Effector CD4-positive, alpha-beta T cell (primary cell): ENCODE data around the gene ERC2.
"Not testable (repeated sequence)": the region's sequence is repeated elsewhere in the genome, so short reads cannot be mapped to it uniquely, and the experiment has no call there.

Experiments
- DNase-seq: peaks from one replicate; pipeline ENCODE4 v3.0.0-alpha.2; 2020

ERC2 gene

DNA sequence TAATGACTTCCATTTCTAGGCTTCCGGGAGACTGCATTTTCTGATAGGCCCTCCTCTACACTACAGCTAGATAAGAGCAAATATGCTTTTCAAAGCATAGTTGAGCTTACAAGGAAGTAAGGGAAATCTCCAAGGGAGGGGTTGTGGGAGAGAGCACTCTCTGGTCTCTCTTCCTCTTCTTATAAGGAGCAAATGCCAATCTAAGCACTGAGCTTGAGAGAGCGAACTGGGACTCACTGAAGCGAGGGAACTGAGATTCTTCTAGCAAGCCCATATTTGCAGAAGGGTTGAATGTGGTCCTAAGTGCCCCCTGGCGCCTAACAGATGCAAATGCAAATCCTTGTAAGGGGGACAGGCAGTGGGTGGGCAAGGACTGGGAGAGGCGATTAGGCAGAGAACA is 164.8 kb downstream of the ERC2 start:
- DNase-seq = no peak

GRCh38 chr3:56302417-56302816 is 165.8 kb downstream of the ERC2 start:
- DNase-seq = no peak

DNA sequence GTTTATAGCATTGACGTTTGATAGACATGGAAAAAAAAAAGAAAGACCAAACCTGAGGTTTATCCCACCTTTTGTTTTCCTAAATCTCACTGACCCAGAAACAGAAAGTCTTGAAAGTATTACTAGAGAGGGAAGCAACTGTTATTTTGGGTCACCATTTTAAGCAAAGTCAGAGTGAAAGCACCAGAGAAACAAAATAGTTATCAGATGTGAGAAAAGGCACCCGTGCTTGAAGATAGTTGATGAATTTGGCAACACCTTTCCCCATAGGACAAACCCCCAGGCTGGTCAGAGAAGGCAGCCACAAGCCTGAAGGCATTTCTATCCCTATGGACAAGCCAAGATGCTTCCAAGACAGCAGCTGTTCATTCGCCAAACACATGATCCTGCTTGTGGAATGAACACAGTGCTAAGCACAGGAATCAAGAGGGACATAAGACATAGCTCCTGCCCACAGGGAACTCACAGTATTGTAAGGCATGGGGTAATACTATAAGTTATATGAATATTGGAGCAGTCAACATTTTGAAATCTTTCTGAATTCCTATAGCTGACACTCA is 170.9 kb downstream of the ERC2 start:
- no peak for DNase-seq

GRCh38 chr3:56296361-56296760 is 171.9 kb downstream of the ERC2 start:
- DNase-seq = no peak

- no peak for DNase-seq
Observed at GRCh38 chr3:56295161-56295560, 173.1 kb downstream of the ERC2 start.

DNA sequence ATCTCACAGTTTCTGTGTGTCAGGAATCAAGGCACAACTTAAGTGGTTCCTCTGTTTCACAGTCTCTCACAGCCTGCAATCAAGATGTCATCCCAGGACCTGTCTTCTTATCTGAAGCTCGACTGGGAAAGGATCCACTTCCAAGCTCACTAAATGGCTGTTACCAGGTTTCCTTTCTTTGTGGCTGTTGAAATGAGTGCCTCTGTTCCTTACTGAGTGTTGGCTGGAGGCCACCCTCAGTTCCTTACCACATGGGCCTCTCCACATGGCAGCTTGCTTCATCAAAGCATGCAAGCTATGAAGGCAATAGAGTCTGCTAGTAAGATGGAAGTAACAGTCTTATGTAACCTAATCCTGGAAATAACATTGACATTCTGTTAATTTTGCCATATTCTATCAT is 174.0 kb downstream of the ERC2 start:
- no peak for DNase-seq

DNA sequence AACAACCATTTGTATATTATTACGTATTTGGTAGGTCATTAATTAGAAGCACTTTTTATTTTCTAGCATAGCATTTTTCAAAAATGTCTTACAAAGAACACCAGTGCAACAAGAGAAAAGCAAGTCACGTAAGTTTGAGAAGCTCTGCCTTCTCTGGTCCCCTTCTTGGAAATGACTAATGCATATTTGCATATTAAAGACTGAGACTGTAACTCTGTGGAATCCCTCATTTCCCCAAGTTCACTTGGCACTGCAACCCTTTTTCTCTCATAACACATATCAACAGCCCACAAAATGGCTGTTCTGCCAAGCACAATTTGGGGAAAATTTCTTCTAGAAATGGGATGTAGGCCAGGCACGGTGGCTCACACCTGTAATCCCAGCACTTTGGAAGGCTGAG is 176.3 kb downstream of the ERC2 start:
- DNase-seq = no peak

DNA sequence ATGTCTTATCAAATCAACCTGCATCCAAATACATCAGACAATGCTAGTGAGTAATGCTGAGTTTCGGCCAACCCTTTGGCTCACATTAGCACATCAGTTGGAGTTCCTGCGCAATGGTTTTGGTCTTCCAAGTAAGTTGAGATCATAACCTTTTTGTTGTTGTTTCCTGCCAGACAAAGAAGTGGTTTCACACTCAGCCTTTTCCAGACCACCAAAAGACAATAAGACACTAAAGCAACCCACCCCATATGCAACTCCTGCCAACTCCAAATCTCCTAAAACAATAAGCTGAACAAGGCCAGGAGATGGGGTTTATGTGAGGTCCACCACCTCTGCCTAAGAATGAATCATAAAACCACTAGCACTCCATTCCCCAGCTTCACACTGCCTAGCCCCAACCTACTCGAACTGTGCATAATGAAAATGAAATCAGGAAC is 177.0 kb downstream of the ERC2 start:
- DNase-seq = no peak

GRCh38 chr3:56290374-56290773 is 177.9 kb downstream of the ERC2 start:
- no peak for DNase-seq

GRCh38 chr3:56288258-56288657 is 180.0 kb downstream of the ERC2 start:
- DNase-seq = no peak

DNA sequence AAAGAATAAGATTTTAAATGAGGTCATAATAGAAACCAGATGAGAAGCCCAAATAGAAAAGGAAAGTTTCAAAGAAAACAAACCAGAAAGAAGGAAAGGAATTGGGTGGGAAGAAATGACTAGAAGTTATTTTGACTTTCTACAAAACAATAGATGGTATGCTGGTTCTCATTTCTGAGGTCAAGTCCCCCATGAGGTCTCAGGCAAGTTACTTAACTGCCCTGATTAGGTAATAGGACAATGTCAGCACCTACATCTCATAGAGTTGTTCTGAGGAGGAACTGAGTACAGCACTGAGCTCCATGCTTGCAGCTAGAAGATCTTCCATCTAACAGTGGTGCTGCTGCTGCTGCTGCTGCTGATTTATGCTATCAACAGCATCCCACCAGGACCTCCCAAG is 185.9 kb downstream of the ERC2 start:
- DNase-seq = no peak

DNA sequence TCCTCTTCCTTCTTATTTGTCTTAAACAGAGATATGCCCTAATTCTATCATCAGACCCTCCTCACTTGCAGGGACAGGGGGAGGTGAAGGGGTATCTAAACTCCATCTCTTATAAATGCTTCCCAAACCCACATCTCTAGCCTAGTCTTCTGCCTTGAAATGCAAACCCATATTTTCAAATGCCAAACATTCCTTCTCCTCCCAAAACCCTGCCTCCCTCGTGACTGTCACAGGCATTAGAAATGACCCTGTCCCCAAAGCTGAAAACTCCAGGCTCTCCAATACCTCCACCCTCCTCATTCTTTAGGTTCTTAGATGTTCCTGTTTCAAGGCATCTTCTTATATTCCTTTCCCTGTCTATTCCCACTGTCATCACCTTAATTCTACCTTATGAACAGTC is 191.0 kb downstream of the ERC2 start:
- DNase-seq = no peak

DNA sequence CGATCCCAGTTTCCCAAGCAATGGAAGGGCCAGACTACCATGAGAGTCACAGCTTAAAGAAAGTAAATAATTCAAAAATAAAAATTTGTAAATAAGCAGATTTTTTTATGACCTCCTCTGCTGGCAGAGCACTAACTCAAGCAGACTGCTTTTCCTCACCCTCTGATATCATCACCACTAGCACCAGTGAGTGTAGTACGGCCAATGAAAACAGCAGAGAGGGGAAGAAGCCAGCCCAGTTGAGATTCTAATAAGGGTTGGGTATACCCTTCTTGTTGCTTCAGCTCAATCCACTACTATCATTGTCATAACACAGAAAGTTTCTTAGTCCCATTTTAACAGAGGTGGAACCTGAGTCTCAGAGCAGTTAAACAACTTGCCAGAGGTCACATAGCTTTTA is 193.1 kb downstream of the ERC2 start:
- no peak for DNase-seq

DNA sequence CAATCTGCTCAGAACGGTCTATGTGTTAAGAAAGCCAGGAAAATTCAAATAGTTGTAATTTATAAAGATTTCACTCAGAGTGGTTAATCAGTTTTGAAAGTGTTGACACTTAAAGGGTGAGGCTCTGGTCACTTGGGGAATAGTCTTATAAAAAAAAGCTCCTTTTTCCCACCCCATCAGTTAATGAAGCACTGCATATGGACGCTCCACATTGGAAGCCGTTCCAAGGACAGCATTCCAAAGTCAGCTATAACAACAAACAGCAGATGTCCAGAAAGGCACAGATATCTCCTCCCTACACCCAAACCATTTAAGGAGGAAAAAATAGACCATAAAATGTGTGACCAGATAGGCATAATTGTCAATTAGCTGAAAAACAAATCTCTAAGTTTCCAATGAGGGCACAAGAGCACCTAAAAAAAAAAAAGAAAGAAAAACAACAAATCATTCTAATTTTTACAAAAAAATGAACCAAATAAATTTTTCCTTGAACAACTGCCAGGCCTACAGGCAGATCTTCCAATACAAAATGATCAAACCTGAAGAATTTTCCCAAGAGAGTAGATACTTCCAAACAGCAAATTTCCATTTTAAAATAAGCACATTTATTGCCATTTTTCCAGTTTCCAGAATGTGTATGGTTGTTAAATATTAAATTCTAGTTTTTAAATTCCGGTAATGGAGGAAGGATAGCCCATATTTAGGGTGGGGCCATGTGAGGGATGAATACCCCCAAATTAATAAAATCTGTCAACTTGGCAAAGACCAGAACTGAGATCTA is 198.3 kb downstream of the ERC2 start:
- DNase-seq = no peak

DNA sequence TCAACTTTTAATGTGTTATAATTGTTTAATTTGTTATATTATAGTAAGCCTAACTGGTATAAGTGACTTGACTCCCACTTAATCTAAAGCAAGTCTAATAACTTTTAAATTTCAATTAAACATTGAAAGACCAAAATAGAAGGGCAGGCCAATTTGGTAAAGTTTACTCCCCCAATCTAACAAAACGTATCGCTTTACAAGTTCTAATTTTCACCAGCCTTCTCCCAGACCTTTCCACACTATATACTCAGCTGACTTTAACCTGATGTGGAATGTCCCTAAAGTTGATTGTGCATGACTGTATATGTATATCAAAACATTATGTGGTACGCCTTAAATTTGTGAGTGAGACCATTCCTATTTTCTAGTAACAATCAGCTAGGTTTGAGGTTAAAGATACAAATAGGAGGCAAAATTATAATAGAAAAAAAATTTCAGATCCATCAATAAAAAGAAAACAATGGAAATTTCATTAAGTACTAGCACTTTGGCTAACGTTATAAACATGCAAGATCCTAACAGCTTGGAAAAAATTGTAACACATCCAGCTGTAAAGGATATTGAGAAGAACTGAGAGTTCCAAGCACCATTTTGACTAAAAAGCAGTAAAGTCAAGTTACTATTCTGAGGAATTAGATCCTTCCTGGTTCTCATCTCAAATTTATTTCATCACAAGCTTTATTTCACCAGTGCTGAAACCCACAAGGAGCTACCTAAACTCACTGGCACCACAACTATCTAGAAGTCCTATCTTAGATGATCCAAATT is 199.5 kb downstream of the ERC2 start:
- no peak for DNase-seq

GRCh38 chr3:56261852-56262251 is 206.4 kb downstream of the ERC2 start:
- DNase-seq = not testable (repeated sequence)

DNA sequence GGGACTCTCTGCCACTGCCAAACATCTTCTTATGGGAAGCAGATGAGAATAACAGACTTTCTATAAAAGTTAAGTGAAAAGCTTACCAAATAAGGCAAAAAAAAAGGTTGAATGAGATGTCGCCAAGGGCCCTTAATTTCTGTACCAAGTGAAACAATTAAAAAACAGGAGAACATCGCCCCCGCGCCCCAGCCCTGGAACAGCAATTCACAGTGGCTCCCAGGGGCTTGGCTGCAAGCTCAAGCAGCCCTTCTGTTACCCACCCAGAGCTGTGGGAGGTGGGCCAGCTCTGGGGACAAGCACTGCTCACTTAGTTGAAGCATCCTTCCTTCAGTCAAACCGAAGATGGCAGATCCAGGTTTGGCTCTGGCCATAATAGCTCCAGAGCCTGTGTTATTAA is 208.0 kb downstream of the ERC2 start:
- no peak for DNase-seq

GRCh38 chr3:56257826-56258225 is 210.4 kb downstream of the ERC2 start:
- no peak for DNase-seq

DNA sequence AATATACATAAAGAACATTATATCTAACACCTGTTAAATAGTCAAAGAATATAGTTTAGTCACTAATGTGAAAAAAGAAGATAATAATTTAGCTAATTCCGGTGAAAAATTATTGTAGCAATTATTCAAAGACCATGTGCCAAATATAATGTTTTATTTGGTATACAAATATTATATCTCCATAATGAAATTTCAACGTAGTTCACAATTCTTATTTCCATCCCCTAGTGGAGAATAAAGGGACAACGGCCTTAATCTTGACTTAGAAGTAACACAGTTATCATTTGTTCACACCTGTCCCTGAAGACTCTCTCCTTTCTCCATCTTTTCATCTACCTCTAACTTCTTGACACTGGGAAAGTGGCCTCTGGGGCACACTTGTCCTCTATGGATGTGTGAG is 213.4 kb downstream of the ERC2 start:
- DNase-seq = no peak

DNA sequence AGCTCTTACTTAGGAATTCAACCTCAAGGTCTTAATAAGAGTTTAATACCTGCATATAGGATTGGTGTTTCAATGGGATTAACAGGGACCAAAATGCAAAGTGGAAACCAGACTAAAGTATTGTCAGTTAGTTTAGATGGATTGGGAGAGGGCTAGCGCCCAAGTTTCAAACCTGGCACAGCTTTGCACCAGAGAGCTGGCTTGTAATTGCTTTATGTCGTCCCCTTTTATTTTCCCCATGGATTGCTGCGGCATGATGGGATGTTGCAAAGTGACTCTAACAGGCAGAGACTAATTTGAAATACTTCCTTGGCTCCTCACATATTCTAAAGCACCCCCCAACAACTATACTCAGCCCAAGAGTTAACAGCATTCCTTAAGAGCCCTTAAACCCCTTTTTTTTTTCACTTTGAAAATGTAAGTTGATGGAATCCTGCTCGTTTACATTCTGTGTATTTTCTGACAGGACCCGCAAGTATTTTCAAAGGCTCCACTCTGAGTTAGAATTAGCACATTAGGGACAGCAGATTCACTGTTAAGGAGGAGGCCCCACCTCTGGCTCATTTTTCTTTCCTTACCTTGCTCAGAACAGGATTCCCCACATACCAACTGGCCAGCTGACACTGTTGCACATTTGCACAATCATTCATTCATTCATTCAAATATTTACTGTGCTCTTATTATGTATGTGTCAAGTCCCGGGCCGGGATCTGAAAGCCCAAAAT is 214.2 kb downstream of the ERC2 start:
- DNase-seq = no peak

- DNase-seq = no peak
Observed at GRCh38 chr3:56251343-56251945, 216.8 kb downstream of the ERC2 start.

DNA sequence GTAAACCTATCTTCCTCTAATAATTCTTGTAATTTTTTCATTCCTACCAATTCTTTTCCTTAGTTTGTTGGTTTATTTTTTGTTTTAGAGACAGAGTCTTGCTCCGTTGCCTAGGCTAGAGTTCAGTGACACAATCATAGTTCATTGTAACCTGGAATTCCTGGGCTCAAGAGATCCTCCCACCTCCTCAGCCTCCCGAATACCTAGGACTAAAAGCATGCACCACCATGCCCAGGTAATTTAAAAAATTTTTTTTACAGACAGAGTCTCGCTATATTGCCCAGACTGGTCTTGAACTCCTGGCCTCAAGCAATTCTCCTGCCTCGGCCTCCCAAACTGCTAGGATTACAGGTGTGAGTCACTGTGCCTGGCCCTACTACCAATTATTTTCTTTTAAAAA is 220.2 kb downstream of the ERC2 start:
- DNase-seq = no peak

GRCh38 chr3:56238299-56238698 is 230.0 kb downstream of the ERC2 start:
- DNase-seq = no peak
